ENCODE results near the gene ANXA10. TPM values are rescaled to one million over a fixed set of nuclear protein-coding genes. Genes with fewer than 3 reads are reported as not detected.

ANXA10 gene
- total RNA-seq, 2 donors from 2014 or later: not detected

DNA sequence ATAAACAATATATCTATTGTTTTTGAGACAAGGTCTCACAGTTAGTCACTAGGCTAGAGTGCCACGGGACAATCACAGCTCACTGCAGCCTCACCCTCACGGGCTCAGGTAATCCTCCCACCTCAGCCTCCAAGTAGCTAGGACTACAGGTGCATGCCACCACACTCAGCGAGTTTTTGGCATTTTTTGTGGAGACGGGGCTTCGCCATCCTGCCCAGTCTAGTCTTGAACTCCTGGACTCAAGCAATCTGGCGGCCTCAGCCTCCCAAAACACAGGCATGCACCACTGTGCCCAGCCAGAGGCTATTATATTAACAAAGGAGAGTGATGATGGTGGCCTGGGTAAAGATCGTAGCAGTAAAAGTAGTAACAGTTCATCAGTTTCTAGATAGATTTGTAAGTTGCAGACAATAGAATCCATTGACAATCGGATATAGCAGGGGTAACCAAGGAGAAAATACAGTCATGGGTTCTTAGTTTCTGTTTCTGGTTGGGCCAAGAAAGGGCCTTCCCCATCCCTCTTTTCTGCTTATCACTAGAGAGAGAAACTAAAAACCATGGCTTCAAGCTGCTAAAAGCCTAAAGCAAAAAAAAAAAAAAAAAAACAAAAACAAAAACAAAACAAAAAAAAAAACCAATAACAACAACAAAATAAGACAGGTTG is 60.6 kb downstream of the ANXA10 start:
- no peak overlapping the region for H3K4me3 Mint-ChIP-seq
- no peaks in the 10 kb centered on the region for H3K9me3 ChIP-seq (ENCODE audit: control insufficient read depth, low read length, poor library complexity, severe bottlenecking)
- DNase-seq: no peak
- ATAC-seq: no peak
- H3K27ac Mint-ChIP-seq: no peak overlapping the region
- H3K27me3 Mint-ChIP-seq: peaks cover 12% of the 10 kb centered on the region
- no peaks in the 10 kb centered on the region for H3K36me3 Mint-ChIP-seq (ENCODE audit: low read depth)
- H3K4me1 Mint-ChIP-seq: peaks cover 5% of the 10 kb centered on the region

GRCh38 chr4:168153596-168154440 is 61.5 kb downstream of the ANXA10 start:
- Mint-ChIP-seq H3K36me3 (ENCODE audit: low read depth) (no peaks in the 10 kb centered on the region), H3K27me3 (peaks cover 12% of the 10 kb centered on the region), H3K27ac (no peak overlapping the region), H3K4me1 (peaks cover 5% of the 10 kb centered on the region), H3K4me3 (no peak overlapping the region)
- peak; percentile 81 for ATAC-seq
- DNase-seq: peak; percentile 25 to 48 (median 31)
- no peaks in the 10 kb centered on the region for H3K9me3 ChIP-seq (ENCODE audit: control insufficient read depth, low read length, poor library complexity, severe bottlenecking)

GRCh38 chr4:168154546-168155277 is 62.4 kb downstream of the ANXA10 start:
- ATAC-seq: no peak
- Mint-ChIP-seq H3K4me3 (no peak overlapping the region), H3K4me1 (peaks cover 5% of the 10 kb centered on the region), H3K27me3 (peaks cover 12% of the 10 kb centered on the region), H3K27ac (no peak overlapping the region), H3K36me3 (ENCODE audit: low read depth) (no peaks in the 10 kb centered on the region)
- no peak for DNase-seq
- H3K9me3 ChIP-seq (ENCODE audit: control insufficient read depth, low read length, poor library complexity, severe bottlenecking): no peaks in the 10 kb centered on the region

- no peaks in the 10 kb centered on the region for H3K9me3 ChIP-seq (ENCODE audit: control insufficient read depth, low read length, poor library complexity, severe bottlenecking)
- no peak for DNase-seq
- Mint-ChIP-seq H3K27me3 (peaks cover 6% of the 10 kb centered on the region), H3K36me3 (ENCODE audit: low read depth) (no peaks in the 10 kb centered on the region), H3K4me3 (no peak overlapping the region), H3K27ac (no peak overlapping the region), H3K4me1 (no peaks in the 10 kb centered on the region)
- no peak for ATAC-seq
These were observed 70.3 kb downstream of the ANXA10 start for GRCh38 chr4:168162604-168163003.

DNA sequence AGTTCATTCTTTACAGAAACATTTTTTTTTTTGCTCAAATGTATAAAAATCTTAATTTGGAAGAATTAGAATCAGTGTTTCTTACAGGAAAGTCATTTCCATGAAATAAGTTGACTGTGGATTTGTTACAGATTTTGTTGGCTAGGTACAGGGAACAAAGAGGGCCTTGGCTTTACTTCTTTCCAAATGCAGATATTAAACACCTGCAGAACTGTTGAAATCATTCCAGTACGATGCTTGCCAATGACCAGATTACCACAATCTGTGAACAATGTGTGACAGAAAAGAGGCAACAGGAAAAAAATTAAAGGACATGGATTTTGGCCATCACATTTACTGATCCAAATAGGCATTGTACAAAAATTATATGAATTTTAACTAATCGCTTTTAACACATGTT is 70.8 kb downstream of the ANXA10 start:
- H3K27ac Mint-ChIP-seq: no peak overlapping the region
- H3K36me3 Mint-ChIP-seq (ENCODE audit: low read depth): no peaks in the 10 kb centered on the region

GRCh38 chr4:168164045-168164444 is 71.7 kb downstream of the ANXA10 start:
- H3K36me3 Mint-ChIP-seq (ENCODE audit: low read depth): no peaks in the 10 kb centered on the region
- no peak for DNase-seq
- H3K4me3 Mint-ChIP-seq: no peak overlapping the region
- no peaks in the 10 kb centered on the region for H3K4me1 Mint-ChIP-seq
- no peak for ATAC-seq
- no peak overlapping the region for H3K27ac Mint-ChIP-seq
- H3K9me3 ChIP-seq (ENCODE audit: control insufficient read depth, low read length, poor library complexity, severe bottlenecking): no peaks in the 10 kb centered on the region
- H3K27me3 Mint-ChIP-seq: peaks cover 10% of the 10 kb centered on the region

More for the DNA sequence above, 70.8 kb downstream of the ANXA10 start:
- no peak for DNase-seq
- H3K27me3 Mint-ChIP-seq: peaks cover 10% of the 10 kb centered on the region
- ATAC-seq: no peak
- H3K9me3 ChIP-seq (ENCODE audit: control insufficient read depth, low read length, poor library complexity, severe bottlenecking): no peaks in the 10 kb centered on the region
- no peaks in the 10 kb centered on the region for H3K4me1 Mint-ChIP-seq
- no peak overlapping the region for H3K4me3 Mint-ChIP-seq

DNA sequence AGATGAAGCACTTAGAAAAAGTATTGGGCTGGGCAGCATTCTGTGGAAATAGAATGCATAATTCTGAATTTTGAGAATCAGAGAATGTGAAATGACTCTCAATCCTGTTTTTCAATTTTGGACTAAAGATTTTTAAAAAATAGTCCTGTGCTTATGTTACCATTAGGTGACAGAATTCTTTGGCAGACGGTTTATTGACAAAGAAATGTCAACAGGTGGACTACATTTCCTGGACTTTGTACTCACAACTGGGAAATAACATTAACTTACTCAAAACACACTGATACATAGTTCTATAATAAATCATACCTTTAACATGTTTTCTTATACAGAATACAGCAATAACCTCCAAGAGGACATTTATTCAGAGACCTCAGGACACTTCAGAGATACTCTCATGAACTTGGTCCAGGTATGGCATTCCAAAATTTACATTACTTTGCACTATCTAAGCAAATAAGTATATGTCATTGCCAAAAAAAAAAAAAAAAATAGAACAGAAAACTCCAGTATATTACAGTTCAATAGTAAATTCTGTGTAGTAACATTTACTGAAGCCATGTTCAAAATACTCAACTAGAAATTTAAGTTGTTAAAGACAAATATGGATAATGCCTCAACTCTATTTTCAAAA is 72.7 kb downstream of the ANXA10 start:
- Mint-ChIP-seq H3K4me1 (no peaks in the 10 kb centered on the region), H3K36me3 (ENCODE audit: low read depth) (no peaks in the 10 kb centered on the region), H3K4me3 (no peak overlapping the region), H3K27ac (no peak overlapping the region), H3K27me3 (peaks cover 10% of the 10 kb centered on the region)
- DNase-seq (no peak), ATAC-seq (no peak)
- no peaks in the 10 kb centered on the region for H3K9me3 ChIP-seq (ENCODE audit: control insufficient read depth, low read length, poor library complexity, severe bottlenecking)

DNA sequence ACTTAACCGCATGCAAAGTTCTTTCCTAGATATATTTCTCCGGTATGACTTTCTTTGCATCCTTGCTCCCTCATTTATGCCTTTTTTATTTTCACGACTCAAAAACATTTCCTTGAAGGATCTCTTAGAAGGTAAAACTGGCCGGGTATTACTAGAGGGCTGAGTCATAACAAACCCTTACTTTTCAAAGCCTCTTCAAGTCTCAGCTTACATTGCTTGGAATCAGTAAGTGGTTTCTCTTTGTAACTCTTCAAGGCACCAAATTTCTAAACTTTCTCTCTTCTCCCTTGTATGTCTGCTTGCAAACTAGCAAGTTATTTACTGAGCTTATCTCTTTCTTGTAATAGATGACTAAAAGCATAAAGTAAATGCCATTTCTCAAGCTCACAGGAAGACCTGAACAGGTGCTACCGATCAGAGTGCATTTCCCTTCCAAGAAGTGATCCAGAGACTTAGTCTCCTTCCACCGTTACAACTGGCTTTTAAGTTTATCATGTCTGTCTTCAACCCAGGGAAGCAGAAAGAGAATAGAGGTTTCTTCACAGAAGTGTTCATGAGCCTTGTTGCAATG is 75.5 kb downstream of the ANXA10 start:
- H3K36me3 Mint-ChIP-seq (ENCODE audit: low read depth): no peaks in the 10 kb centered on the region
- ATAC-seq: no peak
- no peak for DNase-seq
- H3K4me1 Mint-ChIP-seq: no peaks in the 10 kb centered on the region
- peaks cover 10% of the 10 kb centered on the region for H3K27me3 Mint-ChIP-seq
- H3K27ac Mint-ChIP-seq: no peak overlapping the region
- no peak overlapping the region for H3K4me3 Mint-ChIP-seq
- H3K9me3 ChIP-seq (ENCODE audit: control insufficient read depth, low read length, poor library complexity, severe bottlenecking): no peaks in the 10 kb centered on the region

DNA sequence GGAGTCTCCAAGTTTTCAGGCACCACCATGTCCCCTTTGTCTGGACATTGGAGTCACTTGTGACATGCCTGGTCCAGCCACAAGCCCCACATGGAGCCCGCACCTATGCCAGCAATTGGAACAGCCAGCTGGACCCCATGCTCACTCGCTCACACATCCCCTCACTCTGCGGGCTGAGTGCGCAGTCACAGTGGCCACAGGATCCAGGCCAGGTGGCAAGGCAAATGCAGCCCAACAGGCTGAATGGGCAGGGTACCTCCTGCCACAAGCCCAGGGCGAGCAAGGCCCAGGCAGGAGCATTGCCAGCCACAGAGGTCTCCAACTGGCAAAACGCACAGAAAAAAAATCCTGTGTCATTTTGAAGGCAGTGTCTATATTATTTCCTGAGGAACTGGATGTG is 82.0 kb downstream of the ANXA10 start:
- H3K27ac Mint-ChIP-seq: no peak overlapping the region
- H3K4me1 Mint-ChIP-seq: no peaks in the 10 kb centered on the region
- no peaks in the 10 kb centered on the region for H3K36me3 Mint-ChIP-seq (ENCODE audit: low read depth)
- ATAC-seq (no peak), DNase-seq (no peak)
- H3K9me3 ChIP-seq (ENCODE audit: control insufficient read depth, low read length, poor library complexity, severe bottlenecking): no peaks in the 10 kb centered on the region
- no peak overlapping the region for H3K4me3 Mint-ChIP-seq
- H3K27me3 Mint-ChIP-seq: peaks cover 7% of the 10 kb centered on the region

GRCh38 chr4:168177546-168178149 is 85.3 kb downstream of the ANXA10 start:
- ATAC-seq: no peak
- no peak overlapping the region for H3K4me3 Mint-ChIP-seq
- H3K36me3 Mint-ChIP-seq (ENCODE audit: low read depth): no peaks in the 10 kb centered on the region
- no peak for DNase-seq
- peaks cover 7% of the 10 kb centered on the region for H3K27me3 Mint-ChIP-seq
- no peaks in the 10 kb centered on the region for H3K9me3 ChIP-seq (ENCODE audit: control insufficient read depth, low read length, poor library complexity, severe bottlenecking)
- H3K27ac Mint-ChIP-seq: no peak overlapping the region
- H3K4me1 Mint-ChIP-seq: no peaks in the 10 kb centered on the region

GRCh38 chr4:168183717-168184571 is 91.6 kb downstream of the ANXA10 start:
- DNase-seq: no peak

GRCh38 chr4:168188754-168189153 is 96.4 kb downstream of the ANXA10 start:
- H3K27me3 Mint-ChIP-seq: no peaks in the 10 kb centered on the region
- ATAC-seq: no peak
- no peak overlapping the region for H3K27ac Mint-ChIP-seq
- H3K9me3 ChIP-seq (ENCODE audit: control insufficient read depth, low read length, poor library complexity, severe bottlenecking): no peaks in the 10 kb centered on the region
- H3K36me3 Mint-ChIP-seq (ENCODE audit: low read depth): peaks cover 2% of the 10 kb centered on the region
- DNase-seq: no peak
- no peaks in the 10 kb centered on the region for H3K4me1 Mint-ChIP-seq
- no peak overlapping the region for H3K4me3 Mint-ChIP-seq

More at GRCh38 chr4:168183717-168184571, 91.6 kb downstream of the ANXA10 start:
- Mint-ChIP-seq H3K27ac (no peak overlapping the region), H3K4me3 (no peak overlapping the region), H3K36me3 (ENCODE audit: low read depth) (no peaks in the 10 kb centered on the region), H3K4me1 (no peaks in the 10 kb centered on the region), H3K27me3 (no peaks in the 10 kb centered on the region)
- no peaks in the 10 kb centered on the region for H3K9me3 ChIP-seq (ENCODE audit: control insufficient read depth, low read length, poor library complexity, severe bottlenecking)
- no peak for ATAC-seq

Measured in T-helper 17 cell (primary cell).